GM12892 (cell line): Measurements from ENCODE around the gene EFCAB5.
"Not testable (repeated sequence)": the region's sequence is repeated elsewhere in the genome, so short reads cannot be mapped to it uniquely, and the experiment has no call there.

Source experiments
- DNase-seq: peaks from one replicate; pipeline ENCODE4 v3.0.0; 2011; ENCODE audit not compliant: insufficient read length
- FAIRE-seq: peaks from 2 replicates; lab custom pipeline; 2011; peaks lifted over from hg19 to GRCh38; lab: Jason Lieb, UNC
- POLR2A ChIP-seq: IDR thresholded peaks from 2 replicates; pipeline ENCODE4 v1.6.1; 2011; ENCODE audit warnings: low read depth, low read length, control low read depth
- POLR2AphosphoS5 ChIP-seq: IDR thresholded peaks from 2 replicates; pipeline ENCODE4 v1.6.1; 2011; ENCODE audit warnings: low read depth, low read length, control low read depth
- TAF1 ChIP-seq: IDR thresholded peaks from 2 replicates; pipeline ENCODE4 v1.6.1; 2011; ENCODE audit warnings: low read depth, mild to moderate bottlenecking, control low read depth, low read length, borderline replicate concordance

The EFCAB5 gene

GRCh38 chr17:30031214-30031869 is 89.9 kb downstream of the EFCAB5 start:
- TF ChIP-seq POLR2AphosphoS5 (no peak), TAF1 (no peak), POLR2A (no peak)
- FAIRE-seq, result peak; percentile 80
- DNase-seq, result no peak

- FAIRE-seq, result no peak
- TF ChIP-seq POLR2A (no peak), TAF1 (no peak), POLR2AphosphoS5 (no peak)
These were observed 93.9 kb downstream of the EFCAB5 start for GRCh38 chr17:30035369-30035768.

GRCh38 chr17:30040719-30041518 is 99.5 kb downstream of the EFCAB5 start:
- FAIRE-seq, result peak; percentile 27
- not testable (repeated sequence) for DNase-seq

More at GRCh38 chr17:30035369-30035768, 93.9 kb downstream of the EFCAB5 start:
- DNase-seq, result no peak

DNA sequence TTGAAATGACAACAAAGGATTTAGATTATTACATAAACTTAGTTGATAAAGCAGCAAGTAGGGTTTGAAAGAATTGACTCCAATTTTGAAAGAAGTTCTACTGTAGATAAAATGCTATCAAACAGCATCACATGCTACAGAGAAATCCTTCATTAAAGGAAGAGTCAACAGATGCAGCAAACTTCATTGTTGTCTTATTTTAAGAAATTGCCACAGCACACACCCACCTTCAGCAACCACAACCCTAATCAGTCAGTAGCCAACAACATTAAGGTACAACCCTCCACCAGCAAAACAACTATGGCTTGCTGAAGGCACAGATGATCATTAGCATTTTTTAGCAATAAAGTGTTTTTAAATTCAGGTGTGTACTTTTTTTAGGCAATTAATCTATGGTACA is 100.1 kb downstream of the EFCAB5 start:
- DNase-seq (no peak), FAIRE-seq (no peak)
- TF ChIP-seq TAF1 (no peak), POLR2AphosphoS5 (no peak), POLR2A (no peak)

- FAIRE-seq (no peak), DNase-seq (no peak)
- no peak for TF ChIP-seq TAF1
- TF ChIP-seq POLR2A, result no peak
- no peak for TF ChIP-seq POLR2AphosphoS5
These were observed 120.9 kb downstream of the EFCAB5 start for GRCh38 chr17:30062372-30062771.

DNA sequence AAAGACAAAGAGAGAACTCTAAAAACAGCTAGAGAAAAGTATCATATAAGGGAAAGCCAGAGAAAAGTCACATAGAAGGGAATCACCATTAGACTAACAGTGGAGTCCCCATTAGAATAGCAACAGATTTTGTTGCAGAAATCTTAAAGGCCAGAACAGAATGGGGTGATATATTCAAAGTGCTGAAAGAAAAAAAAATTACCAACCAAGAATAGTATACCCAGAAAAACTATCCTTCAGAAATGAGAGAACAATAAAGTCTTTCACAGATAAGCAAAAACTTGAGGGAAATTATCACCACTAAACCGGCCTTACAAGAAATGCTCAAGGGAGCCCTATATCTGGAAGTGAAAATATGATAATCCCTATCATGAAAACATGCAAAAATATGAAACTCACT is 123.3 kb downstream of the EFCAB5 start:
- no peak for FAIRE-seq
- no peak for TF ChIP-seq POLR2AphosphoS5
- no peak for TF ChIP-seq TAF1
- no peak for TF ChIP-seq POLR2A

DNA sequence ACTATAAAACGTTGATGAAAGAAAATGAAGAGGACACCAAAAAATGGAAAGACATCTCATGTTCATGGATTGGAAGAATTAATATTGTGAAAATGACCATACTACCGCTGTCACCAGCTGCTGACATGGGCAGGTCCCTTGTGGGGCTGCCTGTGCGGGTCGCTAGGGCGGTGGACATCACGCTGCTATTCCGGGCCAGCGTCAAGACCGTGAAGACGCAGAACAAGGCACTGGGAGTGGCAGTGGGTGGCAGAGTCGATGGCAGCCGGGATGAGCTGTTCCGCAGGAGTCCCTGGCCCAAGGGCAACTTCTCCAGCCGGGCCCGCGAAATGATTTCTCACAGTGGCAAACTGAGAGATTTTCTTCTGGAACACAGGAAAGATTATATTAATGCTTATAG is 127.0 kb downstream of the EFCAB5 start:
- DNase-seq (no peak), FAIRE-seq (no peak)
- TF ChIP-seq TAF1, result no peak
- no peak for TF ChIP-seq POLR2AphosphoS5
- TF ChIP-seq POLR2A, result no peak

More for the DNA sequence above, 123.3 kb downstream of the EFCAB5 start:
- no peak for DNase-seq

DNA sequence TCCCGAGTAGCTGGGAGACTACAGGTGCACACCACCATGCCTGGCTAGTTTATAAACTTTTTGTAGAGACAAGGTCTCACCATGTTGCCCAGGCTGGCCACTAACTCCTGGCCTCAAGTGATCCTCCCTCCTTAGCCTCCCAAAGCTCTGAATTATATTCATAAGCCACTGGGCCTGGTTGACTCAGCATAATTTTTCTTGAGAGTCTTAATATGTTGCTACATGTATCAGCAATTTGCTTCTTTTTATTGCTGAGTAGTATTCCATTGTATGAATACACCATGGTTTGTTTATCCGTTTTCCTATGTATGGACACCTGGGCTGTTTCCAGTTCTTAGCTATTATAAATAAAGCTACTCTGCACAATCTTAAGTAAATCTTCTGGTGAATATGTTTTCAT is 132.8 kb downstream of the EFCAB5 start:
- TF ChIP-seq POLR2AphosphoS5 (no peak), POLR2A (no peak), TAF1 (no peak)
- no peak for FAIRE-seq
- DNase-seq, result no peak

GRCh38 chr17:30074730-30075129 is 133.3 kb downstream of the EFCAB5 start:
- TF ChIP-seq POLR2A (no peak), TAF1 (no peak)
- DNase-seq, result no peak
- no peak for FAIRE-seq

DNA sequence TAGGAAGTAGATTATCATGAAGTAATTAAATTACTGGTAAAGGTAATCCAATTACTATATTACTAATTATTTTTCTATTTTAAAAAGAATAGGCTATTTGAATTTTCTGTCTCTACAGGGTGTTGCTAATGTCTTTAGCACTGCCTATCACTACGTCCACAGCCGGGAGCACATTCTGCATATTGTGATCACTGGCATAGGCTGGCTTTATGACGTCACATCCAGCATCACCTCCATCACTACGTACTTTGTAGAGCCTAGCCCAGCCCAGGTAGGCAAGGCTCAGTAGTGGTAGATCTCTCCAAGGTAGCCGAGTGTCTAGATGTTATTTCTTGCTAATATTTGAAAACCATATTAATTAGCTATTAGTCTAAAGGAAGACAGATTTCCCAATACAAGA is 141.3 kb downstream of the EFCAB5 start:
- DNase-seq (no peak), FAIRE-seq (no peak)
- TF ChIP-seq POLR2A (no peak), POLR2AphosphoS5 (no peak), TAF1 (no peak)

GRCh38 chr17:30084788-30085187 is 143.4 kb downstream of the EFCAB5 start:
- no peak for DNase-seq
- FAIRE-seq, result no peak
- no peak for TF ChIP-seq POLR2A
- TF ChIP-seq POLR2AphosphoS5, result no peak
- no peak for TF ChIP-seq TAF1

GRCh38 chr17:30086896-30087295 is 145.5 kb downstream of the EFCAB5 start:
- no peak for FAIRE-seq
- TF ChIP-seq TAF1 (no peak), POLR2A (no peak), POLR2AphosphoS5 (no peak)
- DNase-seq, result no peak

GRCh38 chr17:30087431-30087830 is 146.0 kb downstream of the EFCAB5 start:
- FAIRE-seq, DNase-seq: not testable (repeated sequence)
